Fibroblast of mammary gland (primary cell): ENCODE results near the gene NRP2.

Experiments
- DNase-seq: peaks from one replicate; pipeline ENCODE4 v3.0.0-alpha.2; 2010; ENCODE audit warnings: low read depth
- H3K4me3 ChIP-seq: 2 replicates; pipeline ENCODE4 v1.5.1; 2011; ENCODE audit warnings: low read depth, mild to moderate bottlenecking, low read length, moderate library complexity; ENCODE audit not compliant: control insufficient read depth
- TF ChIP-seq, protein P1 (sequence below): conservative IDR thresholded peaks from 2 replicates; pipeline ENCODE4 v1.5.1; 2011; ENCODE audit warnings: low read depth, low read length, inconsistent platforms; ENCODE audit not compliant: control insufficient read depth, insufficient read depth

The NRP2 gene

DNA sequence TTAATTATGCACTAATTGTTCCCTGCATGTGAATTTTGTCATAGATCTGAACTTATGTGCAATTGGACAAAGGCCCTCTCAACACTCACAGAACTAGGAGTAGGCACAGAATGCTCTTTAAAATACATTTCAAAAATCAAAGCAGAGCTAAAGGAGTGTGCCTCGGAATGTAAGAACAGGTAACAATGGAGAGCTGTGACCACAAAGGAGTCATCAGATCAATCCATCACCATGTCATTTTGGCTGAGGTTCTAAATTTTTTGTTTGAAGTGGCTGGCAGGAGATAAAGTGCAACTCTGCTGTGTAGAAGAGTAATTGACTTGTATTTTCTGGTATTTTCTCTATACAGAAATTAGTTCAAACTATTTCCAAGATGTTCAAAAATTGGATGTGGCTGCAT, 155.4 kb downstream of the NRP2 start:
- no peak overlapping the region for H3K4me3 ChIP-seq
- DNase-seq: no peak
- TF ChIP-seq, protein P1, sequence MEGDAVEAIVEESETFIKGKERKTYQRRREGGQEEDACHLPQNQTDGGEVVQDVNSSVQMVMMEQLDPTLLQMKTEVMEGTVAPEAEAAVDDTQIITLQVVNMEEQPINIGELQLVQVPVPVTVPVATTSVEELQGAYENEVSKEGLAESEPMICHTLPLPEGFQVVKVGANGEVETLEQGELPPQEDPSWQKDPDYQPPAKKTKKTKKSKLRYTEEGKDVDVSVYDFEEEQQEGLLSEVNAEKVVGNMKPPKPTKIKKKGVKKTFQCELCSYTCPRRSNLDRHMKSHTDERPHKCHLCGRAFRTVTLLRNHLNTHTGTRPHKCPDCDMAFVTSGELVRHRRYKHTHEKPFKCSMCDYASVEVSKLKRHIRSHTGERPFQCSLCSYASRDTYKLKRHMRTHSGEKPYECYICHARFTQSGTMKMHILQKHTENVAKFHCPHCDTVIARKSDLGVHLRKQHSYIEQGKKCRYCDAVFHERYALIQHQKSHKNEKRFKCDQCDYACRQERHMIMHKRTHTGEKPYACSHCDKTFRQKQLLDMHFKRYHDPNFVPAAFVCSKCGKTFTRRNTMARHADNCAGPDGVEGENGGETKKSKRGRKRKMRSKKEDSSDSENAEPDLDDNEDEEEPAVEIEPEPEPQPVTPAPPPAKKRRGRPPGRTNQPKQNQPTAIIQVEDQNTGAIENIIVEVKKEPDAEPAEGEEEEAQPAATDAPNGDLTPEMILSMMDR: no peak

DNA sequence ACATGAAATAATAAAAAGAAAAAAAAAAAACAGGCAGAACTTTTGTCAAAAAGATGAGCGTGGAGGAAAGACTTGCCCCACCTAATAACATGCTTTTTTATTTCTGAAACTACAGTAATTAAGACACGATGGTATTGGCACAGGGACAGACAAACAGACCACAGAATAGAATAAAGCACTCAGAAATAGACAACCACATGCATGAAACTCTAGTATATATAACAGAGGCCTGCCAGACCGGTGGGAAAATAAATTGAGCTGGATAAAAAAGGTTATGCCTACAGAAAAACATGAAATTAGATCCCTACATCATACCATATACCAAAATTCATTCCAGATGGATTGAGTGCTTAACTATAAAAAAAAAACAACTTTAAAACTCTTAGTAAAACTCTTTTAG, 163.1 kb downstream of the NRP2 start:
- H3K4me3 ChIP-seq: no peak overlapping the region
- DNase-seq: no peak
- TF ChIP-seq, protein P1: no peak
